Activated T-cell treated with anti-CD3 and anti-CD28 coated beads for 24 hours (primary cell): Measurements from ENCODE around the gene ABTB2.

Experiments used
- DNase-seq: peaks from one replicate; pipeline ENCODE4 v3.0.0-alpha.2; 2020; ENCODE audit warnings: low read depth

The ABTB2 gene

DNA sequence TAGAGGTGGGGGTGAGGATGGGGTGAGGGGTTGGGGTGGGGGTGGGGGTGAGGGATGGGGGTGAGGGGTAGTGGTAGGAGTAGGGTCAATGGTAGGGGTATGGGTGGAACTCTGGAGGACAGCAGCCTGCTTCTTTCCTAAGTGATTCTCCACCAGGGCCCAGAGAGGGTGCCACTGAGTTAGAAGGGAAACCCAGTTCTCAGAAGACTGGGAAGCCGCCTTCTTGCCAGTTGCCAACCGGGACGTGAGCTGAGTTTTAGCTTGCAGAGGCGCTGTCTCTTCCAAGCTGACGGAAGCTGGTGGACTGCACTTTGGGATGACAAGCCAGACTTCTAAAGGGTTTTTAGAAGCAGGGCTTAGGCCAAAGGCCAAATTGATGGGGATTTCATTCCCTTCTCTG, 148.0 kb downstream of the ABTB2 start:
- no peak for DNase-seq

GRCh38 chr11:34208266-34209135, 149.3 kb downstream of the ABTB2 start:
- DNase-seq, result no peak

- DNase-seq, result no peak
These were observed 150.2 kb downstream of the ABTB2 start for GRCh38 chr11:34207487-34208180.

- DNase-seq, result no peak
These were observed 151.2 kb downstream of the ABTB2 start for GRCh38 chr11:34206407-34207300.

DNA sequence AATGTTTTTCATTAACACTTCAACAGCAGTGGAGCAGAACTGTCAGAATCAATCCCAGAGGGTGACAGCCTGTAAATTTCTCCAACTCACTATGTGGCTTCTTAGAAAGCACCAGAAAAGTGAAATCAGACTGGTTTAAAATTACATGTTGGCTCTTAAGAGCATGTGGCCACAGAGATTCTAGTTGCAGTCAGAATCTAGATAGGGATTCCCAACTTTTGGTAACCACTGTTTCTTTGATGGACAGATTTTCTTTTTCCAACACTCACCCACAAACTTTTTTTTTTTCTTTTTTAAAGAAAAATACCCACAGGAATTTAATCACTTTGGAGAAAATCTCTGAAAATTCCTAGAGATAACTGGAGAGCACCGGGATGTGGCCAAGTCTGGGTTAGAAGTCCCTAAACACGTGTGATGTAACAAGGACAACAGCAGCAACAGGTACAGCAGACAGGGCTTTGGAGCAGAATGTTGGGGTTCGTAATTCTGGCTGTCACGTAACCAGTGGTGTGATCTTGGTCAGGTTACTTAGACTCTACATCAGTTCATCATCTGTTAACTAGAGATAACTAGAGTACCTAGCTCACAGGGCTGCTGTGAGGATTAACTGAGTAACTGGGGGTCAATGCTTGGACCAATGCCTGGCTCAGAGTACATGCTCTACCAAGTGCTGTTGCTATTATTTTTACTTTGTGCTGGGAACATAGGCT, 152.3 kb downstream of the ABTB2 start:
- DNase-seq, result no peak

GRCh38 chr11:34204396-34205279, 153.2 kb downstream of the ABTB2 start:
- no peak for DNase-seq

DNA sequence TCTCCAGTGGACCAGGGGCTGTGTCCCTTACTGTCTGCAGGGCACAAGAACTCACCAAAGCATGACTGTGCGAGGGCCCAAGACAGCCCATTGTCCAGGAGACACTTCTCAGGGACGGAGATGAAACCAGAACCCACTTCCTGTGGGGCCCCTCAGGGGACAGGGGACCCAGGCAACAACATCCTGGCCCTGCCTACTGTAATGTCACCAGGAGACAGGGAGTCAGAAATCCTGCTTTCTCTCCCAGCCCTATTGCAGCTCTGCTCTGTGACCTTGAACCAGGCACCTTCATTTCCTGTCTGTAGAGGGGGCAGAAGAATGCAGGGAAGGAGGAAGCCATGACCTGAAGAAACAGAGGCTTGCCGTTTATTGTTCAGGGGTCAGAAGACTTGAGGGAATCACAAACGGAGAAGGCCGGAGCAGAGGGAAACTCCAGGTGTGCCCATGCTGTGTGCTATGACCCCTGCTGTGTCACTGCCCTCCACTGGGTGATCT, 154.4 kb downstream of the ABTB2 start:
- no peak for DNase-seq

DNA sequence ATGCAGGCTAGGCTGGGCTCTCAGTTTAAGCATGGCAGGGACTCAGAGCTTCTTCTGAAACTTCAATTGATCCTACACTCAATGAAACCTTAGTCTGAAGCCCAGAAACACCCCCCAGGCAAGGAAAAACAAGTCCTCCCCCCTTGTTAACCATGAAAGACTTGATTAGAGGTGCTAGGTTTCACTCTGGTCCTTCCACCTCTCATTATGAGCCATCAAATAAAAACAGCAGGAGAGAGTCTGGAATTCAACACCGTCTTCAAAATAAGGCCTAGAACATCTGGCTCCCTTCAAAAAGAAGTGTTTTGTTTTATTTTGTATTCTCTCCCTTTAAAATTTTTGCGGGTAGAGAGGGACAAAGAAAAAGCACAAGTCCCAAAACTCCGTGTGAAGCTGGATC, 156.7 kb downstream of the ABTB2 start:
- DNase-seq, result no peak

- no peak for DNase-seq
These were observed 158.3 kb downstream of the ABTB2 start for GRCh38 chr11:34199525-34199924.

DNA sequence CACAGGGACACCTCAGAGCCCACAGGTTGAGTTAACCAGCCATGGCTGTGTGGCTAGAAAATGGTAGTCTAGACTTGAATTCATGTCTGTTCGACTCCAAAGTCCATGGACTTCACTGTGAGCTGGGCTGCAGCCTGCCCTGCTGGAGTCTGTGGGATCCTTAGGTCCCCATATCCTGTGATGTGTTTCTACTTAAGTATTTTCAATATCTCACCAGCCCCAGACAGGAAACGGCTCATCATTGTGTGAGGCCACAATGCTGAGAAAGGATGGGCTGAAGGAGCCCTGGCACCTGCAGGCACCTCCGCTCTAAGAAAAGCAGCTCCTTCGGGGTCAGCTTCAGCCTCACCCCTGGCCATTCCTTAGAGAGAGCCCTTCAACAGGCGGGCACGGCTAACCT, 159.3 kb downstream of the ABTB2 start:
- no peak for DNase-seq

GRCh38 chr11:34197256-34197655, 160.6 kb downstream of the ABTB2 start:
- no peak for DNase-seq

GRCh38 chr11:34194576-34195335, 163.1 kb downstream of the ABTB2 start:
- DNase-seq, result no peak

DNA sequence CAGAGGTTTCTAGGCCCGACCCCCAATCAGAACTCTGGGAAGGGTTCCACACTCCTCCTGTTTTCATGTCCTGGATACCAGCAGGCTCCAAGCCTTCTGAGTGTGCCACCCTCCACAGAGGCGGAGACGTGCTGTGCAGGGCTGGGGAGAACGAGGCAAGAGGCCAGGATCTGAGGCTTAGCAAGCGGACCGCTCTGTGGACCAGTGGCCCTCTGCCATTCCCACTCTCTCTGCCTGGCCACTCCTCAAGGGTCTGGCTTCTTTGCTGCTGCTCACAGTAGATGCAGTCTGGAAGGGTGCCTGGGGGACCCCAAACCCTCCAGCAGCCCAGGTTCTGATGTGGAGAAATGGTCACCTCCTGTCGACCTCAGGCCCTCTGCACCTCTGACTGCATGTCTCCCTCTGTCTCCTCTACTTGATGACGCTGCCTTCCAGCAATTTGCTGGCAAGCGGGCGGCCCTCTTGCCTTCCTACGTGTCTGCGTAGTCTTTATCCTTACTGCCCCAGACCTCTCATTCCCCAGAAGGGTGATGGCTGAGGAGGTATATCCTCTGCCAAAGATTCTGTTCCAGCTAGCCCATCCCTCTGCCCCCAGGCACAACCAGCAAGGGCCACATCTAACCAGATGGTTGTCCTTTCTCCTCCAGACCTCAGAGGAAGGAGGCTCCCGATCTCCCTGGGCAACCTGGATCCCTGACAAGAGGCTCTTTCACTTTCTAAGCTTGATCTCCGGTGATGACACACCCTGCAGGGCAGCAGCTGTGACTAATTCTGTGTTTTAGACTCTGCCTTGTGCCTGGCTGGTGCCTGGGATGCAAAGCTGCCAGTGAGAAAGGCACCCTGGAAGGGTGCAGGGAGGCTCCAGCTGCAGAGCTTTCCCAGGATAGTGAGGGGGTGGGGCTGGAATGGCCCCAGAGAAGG, 165.1 kb downstream of the ABTB2 start:
- DNase-seq, result no peak

GRCh38 chr11:34191578-34191977, 166.2 kb downstream of the ABTB2 start:
- no peak for DNase-seq

DNA sequence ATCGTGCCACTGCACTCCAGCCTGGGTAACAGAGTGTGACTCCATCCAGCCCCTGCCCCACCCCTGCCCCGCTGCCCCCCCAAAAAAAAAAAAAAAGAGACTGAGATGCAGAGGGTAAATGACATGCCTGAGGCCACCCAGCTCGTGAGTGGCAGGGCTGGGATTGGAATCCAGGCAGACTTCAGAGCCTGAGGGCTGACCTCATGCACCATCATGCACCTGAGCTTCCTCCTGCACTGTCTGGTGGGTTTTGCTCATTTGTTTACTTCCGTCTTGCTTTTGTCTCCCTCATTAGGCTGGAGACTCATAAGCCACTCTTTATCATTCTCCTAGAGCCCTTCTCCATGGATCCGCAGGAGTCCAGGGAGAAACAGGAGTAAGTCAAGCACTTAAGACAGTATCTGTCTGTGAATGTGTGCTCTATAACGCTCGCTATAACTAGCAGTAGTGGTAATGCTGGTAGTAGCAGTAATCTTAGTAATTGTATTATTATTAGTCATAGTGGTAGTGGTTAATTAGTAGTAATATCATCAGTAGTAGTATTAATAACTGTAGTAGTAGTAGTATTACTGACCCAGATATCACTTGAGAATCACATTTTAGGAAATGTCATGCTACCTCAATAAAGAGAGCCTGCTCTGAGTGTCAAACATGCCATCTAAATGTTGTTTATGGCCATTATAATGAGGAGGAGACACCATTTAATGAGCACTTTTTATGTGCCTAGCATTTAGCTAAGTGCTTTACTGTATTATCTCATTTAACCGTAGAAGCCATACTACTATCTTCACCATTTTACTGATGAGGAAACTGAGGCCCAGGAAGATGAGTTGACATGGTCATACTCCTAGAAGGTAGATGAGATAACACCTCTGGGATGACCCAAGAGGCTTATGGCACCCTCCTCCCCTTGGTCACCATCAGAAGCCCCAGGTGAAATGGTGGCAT, 167.3 kb downstream of the ABTB2 start:
- no peak for DNase-seq

GRCh38 chr11:34189191-34189590, 168.6 kb downstream of the ABTB2 start:
- DNase-seq, result no peak

GRCh38 chr11:34188181-34188580, 169.6 kb downstream of the ABTB2 start:
- no peak for DNase-seq
